ENCODE results near the gene WNT11. TPM values are rescaled to one million over a fixed set of nuclear protein-coding genes. Genes with fewer than 3 reads are reported as not detected.

The WNT11 gene
- total RNA-seq, 3 donors from 2014 or later: 0.26 TPM; not detected in 2

DNA sequence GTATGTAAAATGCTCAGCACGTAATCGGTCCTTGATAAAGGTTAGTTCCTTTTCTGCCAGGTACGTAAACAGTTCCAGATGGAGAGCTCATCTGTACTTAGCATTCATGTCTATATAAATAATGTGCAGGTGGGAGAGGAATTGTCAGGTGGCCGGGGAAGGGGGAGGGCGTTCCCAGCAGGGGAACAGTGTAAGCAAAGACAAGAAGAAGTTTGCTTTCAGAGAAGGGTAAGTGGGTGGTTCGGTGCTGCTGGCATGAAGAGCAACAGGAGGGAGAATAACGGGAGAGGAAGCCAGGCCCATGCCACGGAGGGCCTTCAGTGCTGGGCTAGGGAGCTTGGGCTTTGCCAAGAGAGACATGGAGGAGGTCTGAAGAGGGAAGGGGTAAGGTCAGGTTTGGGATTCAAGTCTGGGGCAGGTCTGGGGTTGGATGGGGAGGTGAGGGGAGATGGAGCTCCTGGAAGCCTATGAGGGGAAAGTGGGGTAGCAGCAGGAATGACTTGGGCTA, 11.4 kb upstream of the WNT11 start:
- Mint-ChIP-seq H3K27me3 (ENCODE audit: low read depth) (peaks cover 2% of the 10 kb centered on the region), H3K4me1 (ENCODE audit: low read depth) (no peaks in the 10 kb centered on the region), H3K36me3 (ENCODE audit: insufficient read depth) (no peaks in the 10 kb centered on the region), H3K4me3 (no peak overlapping the region), H3K9me3 (no peaks in the 10 kb centered on the region)
- ATAC-seq: no peak
- DNase-seq: no peak

GRCh38 chr11:76216536-76217325, 10.4 kb upstream of the WNT11 start:
- Mint-ChIP-seq H3K4me3 (no peak overlapping the region), H3K27me3 (ENCODE audit: low read depth) (peaks cover 7% of the 10 kb centered on the region), H3K9me3 (no peaks in the 10 kb centered on the region), H3K4me1 (ENCODE audit: low read depth) (no peaks in the 10 kb centered on the region), H3K36me3 (ENCODE audit: insufficient read depth) (no peaks in the 10 kb centered on the region)
- ATAC-seq: no peak
- DNase-seq: no peak

- Mint-ChIP-seq H3K36me3 (ENCODE audit: insufficient read depth) (no peaks in the 10 kb centered on the region), H3K4me1 (ENCODE audit: low read depth) (no peaks in the 10 kb centered on the region), H3K9me3 (no peaks in the 10 kb centered on the region), H3K4me3 (no peak overlapping the region), H3K27me3 (ENCODE audit: low read depth) (peaks cover 14% of the 10 kb centered on the region)
- ATAC-seq (no peak), DNase-seq (no peak)
Measured at GRCh38 chr11:76215941-76216340, 9.6 kb upstream of the WNT11 start.

DNA sequence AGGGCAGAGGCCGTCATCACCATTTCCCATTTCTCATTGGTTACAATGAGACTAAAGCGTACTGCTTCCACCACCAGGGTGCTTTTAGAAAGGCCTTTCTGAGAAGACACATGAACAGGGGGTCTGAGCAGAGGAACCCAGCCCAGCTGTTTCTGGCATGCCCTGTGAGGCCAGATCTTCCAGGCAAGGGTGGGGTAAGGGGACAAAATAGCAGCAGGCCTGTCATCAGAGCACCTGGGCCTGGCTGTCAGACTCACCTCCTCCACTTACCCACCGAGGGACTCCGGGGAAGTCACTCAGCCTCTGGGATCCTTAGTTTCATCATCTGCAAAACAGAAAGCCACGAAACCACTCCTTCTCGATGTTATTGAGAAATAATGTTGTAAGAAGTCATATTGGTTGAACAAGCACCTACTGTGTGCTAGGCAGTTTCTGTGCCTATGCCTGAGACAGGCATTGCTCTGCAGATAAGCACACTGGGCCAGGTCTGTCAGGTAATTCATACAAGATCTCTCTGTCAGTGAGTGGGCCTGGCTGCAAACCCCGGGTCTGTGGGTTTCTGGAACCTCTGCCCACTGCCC, 8.8 kb upstream of the WNT11 start:
- H3K27me3 Mint-ChIP-seq (ENCODE audit: low read depth): peaks cover 16% of the 10 kb centered on the region
- ATAC-seq: no peak
- H3K36me3 Mint-ChIP-seq (ENCODE audit: insufficient read depth): no peaks in the 10 kb centered on the region
- DNase-seq: no peak
- no peaks in the 10 kb centered on the region for H3K9me3 Mint-ChIP-seq
- H3K4me1 Mint-ChIP-seq (ENCODE audit: low read depth): no peaks in the 10 kb centered on the region
- H3K4me3 Mint-ChIP-seq: no peak overlapping the region

DNA sequence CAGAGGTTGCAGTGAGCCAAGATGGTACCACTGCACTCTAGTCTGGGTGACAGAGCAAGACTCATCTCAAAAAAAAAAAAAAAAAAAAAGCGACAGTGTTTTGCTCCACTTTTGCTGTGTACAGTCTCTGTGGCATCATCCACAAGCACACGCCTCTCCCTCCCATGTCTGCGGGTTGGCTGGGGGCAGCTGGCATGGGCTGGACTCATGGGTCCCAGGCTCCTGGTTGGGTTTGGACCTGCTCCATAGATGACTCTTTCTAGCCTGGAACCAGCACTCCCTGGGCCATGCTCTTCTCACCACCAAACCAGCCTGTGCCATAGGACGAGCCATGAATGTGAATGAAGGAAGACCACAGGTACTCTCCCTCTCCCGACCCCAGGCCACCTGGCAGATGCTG, 7.9 kb upstream of the WNT11 start:
- Mint-ChIP-seq H3K27me3 (ENCODE audit: low read depth) (peaks cover 16% of the 10 kb centered on the region), H3K9me3 (no peaks in the 10 kb centered on the region), H3K4me3 (no peak overlapping the region), H3K36me3 (ENCODE audit: insufficient read depth) (no peaks in the 10 kb centered on the region), H3K4me1 (ENCODE audit: low read depth) (no peaks in the 10 kb centered on the region)
- no peak for DNase-seq
- ATAC-seq: no peak

GRCh38 chr11:76212086-76213035, 6.1 kb upstream of the WNT11 start:
- H3K36me3 Mint-ChIP-seq (ENCODE audit: insufficient read depth): no peaks in the 10 kb centered on the region
- peaks cover 3% of the 10 kb centered on the region for H3K4me1 Mint-ChIP-seq (ENCODE audit: low read depth)
- H3K4me3 Mint-ChIP-seq: no peak overlapping the region
- ATAC-seq: no peak
- H3K9me3 Mint-ChIP-seq: no peaks in the 10 kb centered on the region
- no peak for DNase-seq
- peaks cover 21% of the 10 kb centered on the region for H3K27me3 Mint-ChIP-seq (ENCODE audit: low read depth)

- H3K4me1 Mint-ChIP-seq (ENCODE audit: low read depth): peaks cover 11% of the 10 kb centered on the region
- no peaks in the 10 kb centered on the region for H3K36me3 Mint-ChIP-seq (ENCODE audit: insufficient read depth)
- H3K27me3 Mint-ChIP-seq (ENCODE audit: low read depth): peaks cover 29% of the 10 kb centered on the region
- H3K4me3 Mint-ChIP-seq: peak overlapping the region; percentile 67
- ATAC-seq: no peak
- DNase-seq: no peak
- no peaks in the 10 kb centered on the region for H3K9me3 Mint-ChIP-seq
Measured at GRCh38 chr11:76210931-76211851, 4.9 kb upstream of the WNT11 start.

- peaks cover 17% of the 10 kb centered on the region for H3K4me1 Mint-ChIP-seq (ENCODE audit: low read depth)
- peak; percentile 10 to 11 for ATAC-seq
- H3K36me3 Mint-ChIP-seq (ENCODE audit: insufficient read depth): no peaks in the 10 kb centered on the region
- no peaks in the 10 kb centered on the region for H3K9me3 Mint-ChIP-seq
- H3K27me3 Mint-ChIP-seq (ENCODE audit: low read depth): peaks cover 36% of the 10 kb centered on the region
- H3K4me3 Mint-ChIP-seq: peak overlapping the region; percentile 67
- DNase-seq: peak; percentile 34
Measured at GRCh38 chr11:76209973-76210930, 4.0 kb upstream of the WNT11 start.

DNA sequence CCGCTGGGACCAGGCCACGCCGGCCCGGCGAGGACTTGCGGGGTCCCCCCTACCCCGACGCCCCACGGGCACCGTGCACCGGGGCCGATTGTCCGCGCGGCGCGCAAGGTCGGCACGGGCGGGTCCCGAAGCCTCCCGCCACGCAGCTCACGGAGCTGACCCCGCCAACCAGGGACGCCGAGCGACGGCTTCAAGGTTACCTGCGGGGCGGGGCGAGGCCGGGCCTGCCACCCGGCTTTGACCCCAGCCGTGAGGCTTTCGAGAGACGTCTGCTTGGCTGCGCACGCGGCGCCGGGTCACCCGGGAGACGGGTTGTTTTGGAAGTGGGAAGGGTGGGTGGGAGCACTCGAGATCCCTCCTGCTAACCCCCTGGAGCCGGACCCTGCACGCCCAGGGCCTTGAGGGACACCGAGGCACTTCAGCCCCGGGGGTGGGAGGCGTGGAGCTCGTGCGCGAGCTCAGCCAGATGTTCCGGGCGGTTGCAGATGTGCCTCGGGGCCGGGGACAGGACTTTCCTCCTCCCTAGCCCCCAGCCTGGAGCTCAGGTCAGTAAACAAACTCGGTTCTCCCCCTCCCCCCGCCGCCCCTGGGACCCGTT, 3.2 kb upstream of the WNT11 start:
- Mint-ChIP-seq H3K36me3 (ENCODE audit: insufficient read depth) (no peaks in the 10 kb centered on the region), H3K27me3 (ENCODE audit: low read depth) (peaks cover 44% of the 10 kb centered on the region), H3K4me3 (peak overlapping the region; percentile 50), H3K9me3 (no peaks in the 10 kb centered on the region), H3K4me1 (ENCODE audit: low read depth) (peaks cover 17% of the 10 kb centered on the region)
- ATAC-seq (peak in 1 of 2 donors; percentile 10), DNase-seq (no peak)

DNA sequence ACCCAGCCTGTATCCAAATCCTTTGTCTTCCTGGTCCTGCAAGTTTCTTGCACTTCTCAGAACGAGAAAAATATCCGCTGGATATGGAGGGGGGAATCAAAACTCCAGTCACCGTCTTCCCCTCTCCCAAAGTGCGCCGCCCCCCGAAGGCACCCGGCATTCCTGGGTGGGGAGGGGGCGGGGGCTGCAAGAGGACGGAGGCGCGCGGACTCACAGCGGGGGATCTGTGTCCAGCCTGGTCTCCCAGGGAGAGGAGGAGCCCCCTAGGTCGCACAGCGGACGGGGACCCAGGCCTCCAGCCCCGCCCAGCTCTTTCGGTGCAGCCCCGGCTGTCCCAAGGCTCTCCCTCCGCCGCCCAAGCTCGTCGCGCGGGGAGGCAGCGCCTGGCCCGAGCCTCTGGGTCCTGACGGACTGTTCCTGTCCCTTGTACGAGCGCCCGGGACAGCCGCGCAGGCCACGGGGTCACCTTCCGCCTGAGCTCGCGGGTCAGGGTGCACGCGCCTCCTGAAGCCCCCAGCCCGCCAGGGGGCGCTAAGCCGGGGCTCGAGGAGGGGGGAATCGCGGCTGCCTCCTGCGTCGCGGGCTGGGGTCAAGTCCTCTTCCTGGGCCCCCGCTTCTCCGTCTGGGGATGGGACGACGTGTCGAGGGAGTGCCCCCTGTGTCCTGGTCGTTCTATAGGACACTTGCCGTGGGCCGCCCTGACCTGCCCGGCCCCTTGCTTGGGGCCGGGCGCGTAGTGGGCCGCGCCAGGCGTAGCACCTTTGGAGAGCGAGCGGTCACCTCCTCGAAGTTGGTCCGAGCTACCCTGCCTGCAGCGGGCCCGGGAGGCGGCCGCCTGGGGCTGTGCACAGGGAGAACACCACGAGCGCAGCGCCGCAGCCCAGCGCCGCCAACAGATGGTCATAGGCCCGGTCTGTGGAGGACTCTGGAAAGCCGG, 2.4 kb upstream of the WNT11 start:
- DNase-seq (peak; percentile 75), ATAC-seq (peak; percentile 56 to 64)
- Mint-ChIP-seq H3K4me1 (ENCODE audit: low read depth) (peaks cover 17% of the 10 kb centered on the region), H3K27me3 (ENCODE audit: low read depth) (peaks cover 52% of the 10 kb centered on the region), H3K9me3 (no peaks in the 10 kb centered on the region), H3K36me3 (ENCODE audit: insufficient read depth) (no peaks in the 10 kb centered on the region), H3K4me3 (peak overlapping the region; percentile 80)

DNA sequence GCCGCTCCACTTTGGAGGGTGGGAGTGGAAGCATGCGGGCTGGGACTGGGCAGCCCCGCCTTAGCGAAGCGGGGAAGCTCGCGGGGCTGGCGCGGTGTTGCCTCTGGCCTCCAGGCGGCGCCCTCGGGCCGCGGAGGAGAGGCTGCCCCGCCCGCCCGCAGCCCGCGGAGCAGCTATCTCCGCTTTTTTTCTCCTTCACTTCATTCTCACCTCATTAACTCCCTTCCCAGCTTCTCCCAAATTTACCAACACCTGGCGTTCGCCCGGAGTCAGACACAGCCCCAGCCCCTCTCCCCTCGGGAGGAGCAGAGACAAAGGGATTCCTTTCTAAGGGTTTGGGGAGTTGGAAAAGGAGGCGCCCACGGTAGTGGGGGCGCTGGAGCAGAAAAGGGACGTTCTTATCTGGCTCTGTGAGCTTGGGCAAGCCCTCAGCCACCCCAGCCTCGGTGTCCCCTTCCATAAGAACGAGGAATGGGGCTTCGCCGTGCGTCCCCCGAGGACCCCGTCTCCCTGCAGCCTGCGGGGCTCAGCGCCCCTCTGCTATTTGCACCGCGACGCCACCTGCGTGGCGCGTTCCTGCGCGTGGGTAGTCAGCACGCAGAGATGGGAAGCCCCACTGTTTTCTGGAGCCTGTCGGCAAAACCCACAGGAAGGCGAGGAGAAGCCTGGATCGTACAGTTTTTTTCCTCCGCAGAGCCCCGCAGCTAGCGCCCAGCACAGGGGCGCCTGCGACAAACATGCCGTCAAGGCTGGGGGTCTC, 1.5 kb upstream of the WNT11 start:
- Mint-ChIP-seq H3K9me3 (no peaks in the 10 kb centered on the region), H3K4me3 (peak overlapping the region; percentile 80), H3K36me3 (ENCODE audit: insufficient read depth) (no peaks in the 10 kb centered on the region), H3K4me1 (ENCODE audit: low read depth) (peaks cover 17% of the 10 kb centered on the region), H3K27me3 (ENCODE audit: low read depth) (peaks cover 53% of the 10 kb centered on the region)
- ATAC-seq (peak; percentile 63 to 70), DNase-seq (peak; percentile 75)

All from activated T-cell treated with anti-CD3 and anti-CD28 coated beads, Interleukin-2, amount 50 U/mL, for 4 hours (primary cell).